ENCODE results near the gene GJA8.
"Not testable (repeated sequence)": the region's sequence is repeated elsewhere in the genome, so short reads cannot be mapped to it uniquely, and the experiment has no call there.

Gene GJA8

DNA sequence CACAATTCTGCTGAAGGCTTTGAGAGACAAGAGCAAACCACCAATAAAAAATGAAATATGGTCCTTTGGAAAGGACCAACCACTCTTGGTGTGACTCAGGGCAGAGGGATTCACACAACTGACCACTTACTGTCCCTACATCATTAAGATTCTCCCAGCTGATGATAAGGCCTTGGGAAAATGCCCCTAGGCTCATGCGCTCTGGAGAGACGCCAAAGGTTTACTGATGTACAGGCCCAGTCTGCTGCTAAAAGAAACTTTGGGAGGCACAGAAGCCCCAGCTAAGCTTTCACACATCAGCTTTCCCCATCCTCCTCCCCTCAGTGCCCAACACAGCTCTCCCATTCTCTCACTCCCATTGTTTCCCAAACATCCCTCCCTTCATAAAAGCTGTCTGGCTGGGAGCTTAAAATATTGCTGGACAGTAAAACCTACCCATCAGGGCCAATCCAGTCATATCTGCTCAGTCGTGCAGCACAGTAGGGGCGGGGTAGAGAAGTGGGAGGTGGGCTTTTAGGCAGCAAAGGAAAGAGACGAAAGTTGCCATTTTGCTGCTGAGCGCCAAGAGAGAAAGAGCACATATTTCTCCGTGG, at the start of gene GJA8:
Gene GJA8 (plus strand): TSS at position 543 of the 593 bp plus-strand sequence. CDS start 5,161 bp downstream, outside the sequence.
- DNase-seq: no peak

- DNase-seq: no peak
These were observed 49.2 kb upstream of the GJA8 start for GRCh38 chr1:147853391-147853790.

- not testable (repeated sequence) for DNase-seq
These were observed 47.6 kb upstream of the GJA8 start for GRCh38 chr1:147854989-147855388.

DNA sequence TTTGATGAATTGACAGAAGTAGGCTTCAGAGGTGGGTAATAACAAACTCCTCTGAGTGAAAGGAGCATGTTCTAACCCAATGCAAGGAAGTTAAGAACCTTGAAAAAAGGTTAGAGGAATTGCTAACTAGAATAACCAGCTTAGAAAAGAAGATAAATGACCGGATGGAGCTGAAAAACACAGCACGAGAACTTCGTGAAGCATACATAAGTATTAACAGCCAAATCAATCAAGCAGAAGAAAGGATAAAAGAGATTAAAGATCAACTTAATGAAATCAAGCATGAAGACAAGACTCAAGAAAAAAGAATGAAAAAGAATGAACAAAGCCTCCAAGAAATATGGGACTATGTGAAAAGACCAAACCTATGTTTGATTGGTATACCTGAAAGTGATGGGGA, 46.6 kb upstream of the GJA8 start:
- DNase-seq: not testable (repeated sequence)

GRCh38 chr1:147867204-147867603, 35.4 kb upstream of the GJA8 start:
- not testable (repeated sequence) for DNase-seq

DNA sequence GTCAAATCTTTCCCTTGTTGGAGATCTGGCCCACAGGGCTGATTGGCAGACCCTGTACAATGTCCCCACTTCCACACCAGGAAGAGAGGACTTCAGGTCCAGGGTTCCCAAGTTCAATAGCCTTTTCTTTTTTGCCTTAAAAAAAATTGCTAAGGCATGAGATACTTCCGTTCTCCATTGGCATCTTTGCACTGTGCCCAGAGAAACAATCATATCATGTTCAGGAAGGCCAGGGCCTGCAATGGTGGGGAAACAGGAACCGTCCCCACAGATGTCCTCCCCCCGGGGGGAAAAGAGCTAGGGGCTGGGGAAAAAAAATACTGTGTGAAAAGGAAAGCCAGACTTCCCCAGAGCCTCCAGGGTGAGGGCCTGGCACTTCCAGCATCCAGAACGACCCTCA, 24.6 kb upstream of the GJA8 start:
- no peak for DNase-seq

DNA sequence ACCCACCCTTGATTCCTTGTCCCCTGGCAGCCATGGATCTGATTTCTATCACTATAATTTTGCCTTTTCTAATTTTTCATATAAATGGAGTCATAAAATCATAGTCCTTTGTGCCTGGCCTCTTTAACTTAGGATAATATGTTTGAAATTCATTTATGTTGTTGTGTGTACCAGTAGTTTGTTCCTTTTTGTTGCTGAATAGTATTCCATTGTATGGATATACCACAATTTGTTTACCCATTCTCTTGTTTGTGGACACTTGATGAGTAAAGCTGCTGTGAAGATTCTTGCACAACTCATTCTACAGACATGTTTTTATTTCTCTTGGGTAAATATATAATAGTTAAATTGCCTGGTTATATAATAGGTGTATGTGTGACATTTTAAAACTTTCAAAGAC, 22.7 kb upstream of the GJA8 start:
- DNase-seq: no peak

DNA sequence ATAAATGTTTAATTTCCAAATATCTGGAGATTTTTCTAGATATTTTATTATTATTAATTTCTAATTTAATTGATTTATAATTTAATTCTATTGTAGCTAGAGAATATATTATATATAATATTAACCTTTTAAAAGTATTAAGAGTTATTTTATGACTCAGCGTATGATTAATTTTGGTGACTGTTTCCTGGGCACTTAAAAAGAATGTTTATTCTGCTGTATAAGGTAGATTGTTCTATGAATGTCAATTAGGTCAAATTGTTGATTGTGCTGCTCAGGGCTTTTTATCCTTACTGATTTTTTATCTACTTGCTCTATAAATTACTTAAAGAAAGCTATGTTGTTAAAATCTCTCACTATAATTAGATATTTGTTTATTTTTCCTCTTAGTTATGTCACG, 20.1 kb upstream of the GJA8 start:
- no peak for DNase-seq

GRCh38 chr1:147890177-147890790, 12.3 kb upstream of the GJA8 start:
- peak; percentile 49 for DNase-seq

GRCh38 chr1:147891088-147891487, 11.5 kb upstream of the GJA8 start:
- DNase-seq: no peak

- DNase-seq: peak; percentile 69
These were observed 10.4 kb upstream of the GJA8 start for GRCh38 chr1:147892216-147892615.

DNA sequence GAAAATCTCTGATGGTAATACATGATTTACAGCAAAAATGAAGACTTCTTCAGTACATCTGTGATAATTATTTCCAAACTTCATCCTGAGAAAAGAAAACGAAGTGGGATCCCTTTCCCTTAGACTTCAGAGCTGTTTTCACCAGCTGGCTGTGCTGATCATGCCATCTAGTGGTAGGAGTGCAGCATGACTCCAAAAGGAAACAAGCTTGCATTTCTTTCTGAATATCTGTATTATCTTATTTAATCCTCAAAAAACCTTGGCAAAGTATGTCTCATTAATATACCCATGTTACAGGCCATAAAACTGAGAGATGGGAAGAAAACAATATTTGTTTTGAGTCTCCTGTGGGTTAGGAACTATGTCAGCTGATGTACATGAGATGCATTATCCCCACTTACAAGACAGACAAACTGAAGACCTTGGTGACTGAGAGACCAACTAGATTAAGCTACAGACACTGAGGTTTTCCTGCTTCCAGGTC, 9.8 kb upstream of the GJA8 start:
- DNase-seq: peak; percentile 49

DNA sequence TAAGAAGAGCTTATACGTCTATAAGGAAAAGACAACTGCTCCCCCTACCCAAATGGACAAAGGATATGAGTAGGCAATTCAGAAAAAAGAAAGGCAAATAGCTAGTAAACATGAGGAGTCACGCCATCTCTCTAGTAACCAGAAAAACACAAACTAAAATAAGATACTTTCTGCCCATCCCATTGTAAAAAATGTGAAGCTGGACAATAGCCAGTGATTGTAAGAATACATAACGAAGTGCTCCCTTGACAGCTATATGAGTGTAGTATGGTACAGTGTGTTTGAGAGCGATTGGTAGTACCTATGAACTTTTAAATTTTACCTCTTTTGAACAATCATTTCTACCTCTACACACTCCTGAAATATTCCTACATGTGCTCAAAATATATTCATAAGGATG, 7.5 kb upstream of the GJA8 start:
- DNase-seq: no peak

DNA sequence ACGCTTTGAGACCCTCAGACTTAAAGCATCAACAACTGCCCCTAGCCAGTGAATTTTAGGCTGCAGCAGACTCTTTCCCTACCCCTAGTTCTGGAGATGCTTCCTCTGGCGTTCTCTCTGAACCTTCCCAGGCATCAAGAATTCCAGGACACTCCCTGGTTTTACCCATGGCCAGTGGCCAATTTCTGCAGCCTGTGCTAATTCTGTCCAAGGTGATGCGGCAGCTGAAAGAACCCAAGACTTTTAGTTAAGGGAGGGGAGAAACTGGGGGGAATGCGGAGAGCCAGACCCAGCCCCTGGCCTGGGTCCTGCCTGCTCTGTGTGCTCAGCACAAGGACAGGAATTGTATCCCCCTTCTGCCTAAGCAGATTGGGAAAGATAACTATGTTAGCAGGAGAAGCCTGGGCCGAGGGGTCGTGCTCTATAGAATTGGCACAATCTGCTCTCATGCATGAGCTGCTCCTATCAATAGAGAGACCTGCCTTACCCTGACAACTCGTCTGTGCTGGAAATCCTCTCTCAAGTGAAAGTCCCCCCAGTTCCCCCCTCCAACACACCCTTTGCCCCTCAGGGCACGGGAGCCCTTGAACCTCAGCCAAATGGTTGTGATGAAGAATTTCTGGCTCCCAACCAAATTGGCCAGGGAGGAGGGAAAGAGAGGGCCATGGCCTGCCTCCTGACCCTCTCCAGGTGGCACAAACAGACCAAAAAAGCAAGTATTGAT, 5.4 kb upstream of the GJA8 start:
- no peak for DNase-seq

- no peak for DNase-seq
These were observed 4.8 kb upstream of the GJA8 start for GRCh38 chr1:147897789-147898188.

DNA sequence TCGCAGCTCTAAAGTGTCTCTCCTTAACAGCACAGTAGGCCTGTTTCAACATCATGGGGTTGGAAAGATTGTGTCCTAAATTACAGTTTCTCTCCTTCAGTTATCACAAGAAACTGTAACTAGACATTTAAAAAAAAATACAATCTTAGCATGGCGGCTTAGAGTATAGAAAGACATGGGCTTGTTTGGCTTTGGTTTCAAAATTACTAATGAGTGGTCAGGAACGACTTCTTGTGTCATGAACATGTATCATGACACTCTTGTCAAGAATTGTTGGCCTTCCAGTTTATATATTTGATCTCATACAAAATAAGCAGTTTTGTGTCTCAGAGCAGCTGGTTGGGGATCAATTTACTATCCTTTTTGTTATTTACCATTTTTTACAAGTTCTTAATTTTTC, 2.1 kb downstream of the GJA8 start:
- DNase-seq: no peak

GRCh38 chr1:147907786-147908509, 5.4 kb downstream of the GJA8 start:
- DNase-seq: no peak

GRCh38 chr1:147912553-147912952, 10.0 kb downstream of the GJA8 start:
- DNase-seq: no peak

DNA sequence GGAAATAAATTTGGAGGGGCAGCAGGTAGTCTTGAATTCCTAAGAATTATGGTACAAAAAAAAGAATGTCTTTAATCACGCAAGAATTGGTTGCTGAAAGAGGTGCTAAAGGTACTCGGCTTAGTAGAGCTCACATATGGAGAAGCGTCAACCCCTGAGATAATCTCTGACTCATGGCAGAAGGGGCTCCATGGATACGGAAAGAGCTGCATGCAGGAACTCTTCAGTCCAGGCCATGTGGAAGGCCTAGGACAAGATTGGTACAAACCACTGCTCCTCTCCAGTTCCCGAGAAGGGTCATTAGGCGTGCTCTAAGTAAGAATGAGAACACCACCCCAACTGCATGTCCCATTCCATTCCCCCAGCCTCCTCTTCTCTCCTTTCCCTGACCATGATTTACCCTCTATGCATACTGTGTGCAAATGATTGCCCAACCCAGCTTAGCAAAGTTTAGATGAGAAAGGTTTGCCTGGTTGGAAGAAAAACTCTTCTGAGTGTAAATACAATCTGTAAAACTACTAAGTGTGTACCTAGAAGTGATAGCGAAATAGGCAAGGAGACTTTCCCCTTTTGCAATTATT, 10.9 kb downstream of the GJA8 start:
- no peak for DNase-seq

DNA sequence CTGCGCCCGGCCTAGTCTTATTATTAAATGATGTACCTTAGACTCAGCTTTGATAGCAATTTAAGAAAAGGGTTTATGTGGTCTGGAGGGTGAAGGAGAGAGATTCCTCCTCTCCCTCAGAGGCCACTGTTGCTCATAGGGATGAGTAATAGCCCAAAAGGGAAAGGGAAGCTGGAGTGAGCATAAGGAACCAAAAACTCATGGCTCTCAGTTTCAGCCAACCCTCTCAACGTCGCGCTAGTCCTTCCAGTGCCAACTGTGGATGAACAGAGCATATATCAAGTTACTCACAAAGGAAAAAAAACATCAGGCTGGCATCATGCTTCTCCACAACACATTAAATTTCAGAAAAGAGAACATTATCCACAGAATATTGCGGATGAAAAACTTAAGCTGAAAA, 17.3 kb downstream of the GJA8 start:
- no peak for DNase-seq

DNA sequence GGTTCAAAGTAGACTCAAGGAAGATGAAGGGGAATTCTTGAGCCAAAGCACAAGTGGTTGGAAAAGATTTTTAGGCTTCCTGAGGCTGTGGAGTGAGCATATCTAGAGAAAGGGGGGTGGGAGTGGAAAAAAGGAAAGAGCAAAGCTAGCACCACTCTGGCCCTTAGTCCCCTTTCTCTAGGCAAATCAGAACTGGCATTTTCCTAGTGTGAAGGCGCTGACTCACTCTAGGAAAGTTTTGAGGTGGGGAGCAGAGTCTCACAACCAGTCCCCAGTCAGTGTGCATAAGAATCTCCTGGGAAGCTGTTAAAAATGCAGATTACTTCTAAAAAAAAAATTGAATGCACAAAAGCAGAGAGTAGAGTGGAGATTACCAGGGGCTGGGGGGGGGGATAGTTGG, 22.2 kb downstream of the GJA8 start:
- no peak for DNase-seq

DNA sequence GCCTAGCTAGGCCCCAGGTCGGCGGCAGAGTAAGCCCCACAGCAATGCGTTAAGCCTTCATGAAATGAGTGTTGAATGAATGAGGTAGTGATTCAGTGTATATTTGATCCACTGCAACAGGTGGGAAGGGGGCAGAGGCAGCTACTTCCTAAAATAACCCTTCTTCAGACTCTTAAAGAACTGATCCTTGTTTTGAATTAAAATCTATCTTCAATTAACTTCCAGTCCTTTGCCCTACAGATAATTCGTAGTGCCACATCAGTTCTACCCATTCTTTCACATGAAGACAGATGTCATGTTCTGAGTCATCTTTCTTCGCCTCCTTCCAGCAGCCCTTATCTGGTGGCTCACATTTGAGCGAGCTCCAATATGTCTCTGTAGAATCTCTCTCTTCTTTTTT, 24.6 kb downstream of the GJA8 start:
- not testable (repeated sequence) for DNase-seq

DNA sequence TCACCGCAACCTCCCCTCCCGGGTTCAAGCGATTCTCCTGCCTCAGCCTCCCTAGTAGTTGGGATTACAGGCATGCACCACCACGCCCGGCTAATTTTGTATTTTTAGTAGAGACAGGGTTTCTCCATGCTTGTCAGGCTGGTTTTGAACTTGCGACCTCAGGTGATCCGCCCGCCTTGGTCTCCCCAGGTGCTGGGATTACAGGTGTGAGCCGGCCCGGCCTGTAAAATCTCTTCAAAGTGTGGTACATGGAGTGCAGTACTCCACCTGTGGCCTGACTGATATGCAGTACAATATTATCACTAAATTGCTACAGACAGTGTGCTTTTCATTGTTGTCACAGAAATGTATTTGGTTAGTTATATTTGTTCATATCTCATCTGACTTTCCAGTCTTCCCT, 25.1 kb downstream of the GJA8 start:
- not testable (repeated sequence) for DNase-seq
